Activated gamma-delta T cell (primary cell): ENCODE data around the gene CCNF.
"Not testable (repeated sequence)": the region's sequence is repeated elsewhere in the genome, so short reads cannot be mapped to it uniquely, and the experiment has no call there.

Experiments used
- DNase-seq: peaks from one replicate; lab custom pipeline; 2025; lab: John Stamatoyannopoulos, UW

Gene CCNF

GRCh38 chr16:2428051-2428783, 1.0 kb upstream of the CCNF start:
- no peak for DNase-seq

DNA sequence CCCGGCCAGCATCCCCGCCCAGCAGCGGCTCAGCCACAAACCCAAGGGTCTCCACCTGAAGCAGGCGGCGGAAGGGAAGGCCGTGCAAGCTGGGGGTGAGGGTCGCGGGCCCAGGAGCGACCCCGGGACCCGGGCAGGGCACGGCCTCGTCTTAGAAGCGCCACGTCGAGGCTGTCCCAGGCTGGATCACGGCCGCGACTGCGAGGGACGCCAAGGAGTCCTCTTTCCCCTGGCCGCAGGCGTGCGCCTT, 538 bp upstream of the CCNF start:
- DNase-seq, result no peak

GRCh38 chr16:2429771-2430663, 770 bp downstream of the CCNF start:
- DNase-seq, result no peak

DNA sequence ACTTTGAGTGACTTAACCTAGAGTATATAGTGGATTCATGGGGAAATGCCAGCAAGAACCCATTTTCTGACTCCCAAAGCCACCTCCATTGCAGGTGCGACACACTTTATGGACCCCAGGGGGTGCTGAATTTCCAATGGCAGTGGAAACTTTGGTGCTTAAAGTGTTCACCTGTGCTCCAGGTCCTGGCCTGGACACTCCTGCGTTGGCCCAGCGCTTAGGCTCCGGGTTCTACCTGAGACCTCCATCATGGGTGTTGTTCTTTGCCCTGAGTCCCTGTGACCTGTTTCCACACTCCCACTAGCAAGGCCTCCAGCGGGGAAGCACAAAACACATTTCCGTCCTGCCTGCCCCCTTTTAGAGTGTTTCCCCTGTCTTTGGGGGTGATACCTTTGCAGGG, 3.0 kb downstream of the CCNF start:
- DNase-seq, result no peak

- no peak for DNase-seq
Measured at GRCh38 chr16:2432801-2433505, 3.7 kb downstream of the CCNF start.

DNA sequence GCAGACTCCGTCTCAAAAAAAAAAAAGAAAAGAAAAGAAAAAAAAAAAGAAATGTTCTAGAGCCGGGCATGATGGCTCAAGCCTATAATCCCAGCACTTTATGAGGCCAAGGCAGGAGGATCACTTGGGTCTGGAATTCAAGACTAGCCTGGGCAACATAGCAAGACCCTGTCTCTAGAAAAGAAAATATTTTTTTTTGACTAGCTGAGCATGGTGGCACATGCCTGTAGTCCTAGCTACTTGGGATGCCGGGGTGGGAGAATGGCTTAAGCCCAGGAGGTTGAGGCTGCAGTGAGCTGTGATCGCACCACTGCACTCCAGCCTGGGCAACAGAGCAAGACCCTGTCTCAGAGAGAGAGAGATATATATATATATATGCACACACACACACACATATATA, 6.0 kb downstream of the CCNF start:
- DNase-seq, result not testable (repeated sequence)

DNA sequence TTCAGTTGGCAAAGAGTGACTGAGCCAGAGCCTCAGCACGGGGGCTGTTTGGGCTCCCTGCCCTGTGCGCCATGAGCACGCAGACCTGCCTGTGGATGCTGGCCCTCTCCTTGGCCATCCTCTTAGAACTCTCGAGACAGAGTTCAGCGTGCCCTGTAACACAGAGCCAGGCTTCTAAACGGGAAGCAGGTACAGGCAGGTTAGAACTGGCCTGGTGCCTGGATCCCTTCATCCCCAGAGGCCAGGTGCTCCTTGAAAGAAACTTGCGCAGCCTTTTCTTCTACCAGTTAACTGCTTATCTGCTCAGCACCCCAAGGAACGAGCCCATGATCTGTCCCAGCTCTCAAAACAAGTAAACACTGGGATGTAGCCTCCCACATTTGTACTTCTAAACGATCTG, 6.9 kb downstream of the CCNF start:
- no peak for DNase-seq

DNA sequence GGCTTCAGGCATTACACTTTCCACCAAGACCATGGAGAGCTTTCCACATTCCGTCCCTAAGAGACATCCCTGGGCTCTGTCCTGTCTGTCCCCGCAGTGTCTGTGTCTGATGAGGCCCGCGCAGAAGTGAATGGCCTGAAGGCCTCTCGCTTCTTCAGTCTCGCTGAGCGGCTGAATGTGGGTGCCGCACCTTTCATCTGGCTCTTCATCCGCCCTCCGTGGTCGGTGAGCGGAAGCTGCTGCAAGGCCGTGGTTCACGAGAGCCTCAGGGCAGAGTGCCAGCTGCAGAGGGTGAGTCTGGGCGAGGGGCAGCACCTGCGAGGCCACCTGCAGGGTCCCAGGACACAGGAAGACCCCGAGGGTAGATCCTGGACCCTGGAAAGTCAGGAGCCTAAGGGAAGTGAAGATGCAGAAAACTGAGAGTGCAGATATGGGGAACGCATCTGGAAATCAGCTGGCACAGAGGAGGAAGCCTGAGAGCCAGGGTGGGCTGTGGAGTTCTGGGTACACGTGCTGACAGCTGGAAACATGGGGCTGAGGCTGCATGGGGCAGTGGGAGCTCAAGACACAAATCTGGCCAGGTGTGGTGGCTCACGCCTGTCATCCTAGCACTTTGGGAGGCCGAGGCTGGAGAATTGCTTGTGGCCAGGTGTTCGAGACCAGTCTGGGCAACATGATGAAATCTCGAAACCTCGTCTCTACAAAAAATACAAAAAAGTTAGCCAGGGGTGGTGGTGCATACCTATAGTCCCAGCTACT, 8.0 kb downstream of the CCNF start:
- DNase-seq, result no peak

- DNase-seq, result no peak
Measured at GRCh38 chr16:2438121-2438520, 8.9 kb downstream of the CCNF start.

GRCh38 chr16:2439598-2439997, 10.4 kb downstream of the CCNF start:
- DNase-seq, result no peak

DNA sequence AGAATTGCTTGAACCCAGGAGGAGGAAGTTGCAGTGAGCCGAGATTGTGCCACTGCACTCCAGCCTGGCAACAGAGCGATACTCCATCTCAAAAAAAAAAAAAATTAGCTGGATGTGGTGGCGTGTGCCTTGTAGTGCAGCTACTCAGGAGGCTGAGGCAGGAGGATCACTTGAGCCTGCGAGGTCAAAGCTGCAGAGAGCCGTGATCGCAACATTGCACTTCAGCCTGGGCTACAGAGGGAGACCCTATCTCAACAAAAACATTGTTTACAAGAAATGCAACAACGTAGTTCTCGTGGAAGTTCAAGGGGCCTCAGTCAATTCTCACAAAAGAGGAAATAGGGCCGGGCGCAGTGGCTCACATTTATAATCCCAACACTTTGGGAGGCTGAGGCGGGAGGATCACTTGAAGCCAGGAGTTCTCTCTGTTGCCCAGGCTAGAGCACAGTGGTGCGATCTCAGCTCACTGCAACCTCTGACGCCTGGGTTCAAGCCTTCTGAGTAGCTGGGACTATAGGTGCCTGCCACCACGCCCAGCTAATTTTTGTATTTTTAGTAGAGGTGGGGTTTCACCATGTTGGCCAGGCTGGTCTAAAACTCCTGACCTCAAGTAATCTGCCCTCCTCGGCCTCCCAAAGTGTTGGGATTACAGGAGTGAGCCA, 12.0 kb downstream of the CCNF start:
- DNase-seq, result not testable (repeated sequence)

GRCh38 chr16:2443555-2443954, 14.3 kb downstream of the CCNF start:
- no peak for DNase-seq

- DNase-seq, result no peak
Measured at GRCh38 chr16:2447920-2448583, 18.8 kb downstream of the CCNF start.

DNA sequence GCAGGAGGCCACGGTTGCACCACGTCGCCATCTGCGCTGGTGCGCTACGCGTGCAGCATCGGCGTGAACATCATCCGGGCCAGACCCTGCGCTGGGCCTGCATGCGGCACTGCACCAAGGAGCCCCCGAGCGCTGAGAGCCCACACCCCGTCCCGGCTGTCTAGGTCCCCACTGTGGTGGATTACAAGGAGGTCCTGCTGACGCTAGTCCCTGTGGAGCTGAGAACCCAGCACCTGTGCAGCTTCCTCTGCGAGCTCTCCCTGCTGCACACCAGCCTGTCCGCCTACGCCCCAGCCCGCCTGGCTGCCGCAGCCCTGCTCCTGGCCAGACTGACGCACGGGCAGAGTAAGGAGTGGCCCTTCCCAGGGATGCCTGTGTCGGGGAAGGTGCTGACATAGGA, 19.9 kb downstream of the CCNF start:
- no peak for DNase-seq

GRCh38 chr16:2450535-2450934, 21.3 kb downstream of the CCNF start:
- no peak for DNase-seq

- DNase-seq, result no peak
Measured at GRCh38 chr16:2450975-2451381, 21.7 kb downstream of the CCNF start.

- no peak for DNase-seq
Measured at GRCh38 chr16:2451851-2452320, 22.6 kb downstream of the CCNF start.

GRCh38 chr16:2452650-2453049, 23.4 kb downstream of the CCNF start:
- DNase-seq, result no peak

GRCh38 chr16:2455081-2455845, 26.0 kb downstream of the CCNF start:
- DNase-seq, result no peak

DNA sequence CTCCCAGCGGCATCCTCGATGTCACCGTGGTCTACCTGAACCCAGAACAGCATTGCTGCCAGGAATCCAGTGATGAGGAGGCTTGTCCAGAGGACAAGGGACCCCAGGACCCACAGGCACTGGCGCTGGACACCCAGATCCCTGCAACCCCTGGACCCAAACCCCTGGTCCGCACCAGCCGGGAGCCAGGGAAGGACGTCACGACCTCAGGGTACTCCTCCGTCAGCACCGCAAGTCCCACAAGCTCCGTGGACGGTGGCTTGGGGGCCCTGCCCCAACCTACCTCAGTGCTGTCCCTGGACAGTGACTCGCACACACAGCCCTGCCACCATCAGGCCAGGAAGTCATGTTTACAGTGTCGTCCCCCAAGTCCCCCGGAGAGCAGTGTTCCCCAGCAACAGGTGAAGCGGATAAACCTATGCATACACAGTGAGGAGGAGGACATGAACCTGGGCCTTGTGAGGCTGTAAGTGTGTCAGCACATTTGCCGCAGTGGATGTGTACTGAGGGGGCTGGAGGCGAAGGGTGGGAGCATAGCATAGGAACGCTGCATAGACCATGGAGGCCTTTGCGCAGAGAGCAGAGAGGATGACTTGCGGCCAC, 27.4 kb downstream of the CCNF start:
- DNase-seq, result no peak
